Dermis microvascular lymphatic vessel endothelial cell (primary cell): ENCODE results near the gene FRMD7. TPM values are rescaled to one million over a fixed set of nuclear protein-coding genes. Genes with fewer than 3 reads are reported as not detected.
"Not testable (repeated sequence)": the region's sequence is repeated elsewhere in the genome, so short reads cannot be mapped to it uniquely, and the experiment has no call there.

ENCODE experiments used
- DNase-seq, 2 donors: peaks; one replicate each; pipeline versions ENCODE4 v3.0.0 to v3.0.0-alpha.2; 2010; ENCODE audit warnings: low read depth in 2 of 2
- total RNA-seq: library from RNA; depleted of rRNA; stranded (reverse); fragments of >200 nt; gene quantifications from 2 replicates; pipeline ENCODE4 v1.2.1, GENCODE V29; 2014

FRMD7 gene
- not detected in 2 replicates for total RNA-seq

- no peak for DNase-seq
Observed at GRCh38 chrX:132127743-132128142, at the start of gene FRMD7. TSS of gene FRMD7 (minus strand) at chrX:132128020. CDS start at chrX:132127844, 176 bp downstream.

DNA sequence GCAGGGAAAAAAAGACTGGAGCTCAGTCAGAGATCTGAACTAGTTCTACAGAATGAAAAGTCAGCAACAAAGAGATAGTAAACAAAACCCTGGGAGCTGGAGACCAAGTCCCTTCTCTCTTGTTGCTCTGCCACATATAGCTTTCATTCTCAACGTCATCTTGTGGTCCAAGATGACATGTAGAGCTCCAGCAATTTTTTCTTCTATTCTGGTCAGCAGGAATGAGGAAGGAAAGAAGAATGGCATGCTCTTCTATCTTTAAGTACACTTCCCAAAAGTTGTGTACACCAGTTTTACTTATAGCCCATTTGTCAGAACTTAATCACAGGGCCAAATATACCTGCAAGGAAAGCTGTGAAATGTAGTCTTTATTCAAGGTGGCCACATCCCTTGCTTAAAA, 45.8 kb upstream of the FRMD7 start:
- DNase-seq, result no peak

- DNase-seq, result no peak
Observed at GRCh38 chrX:132171881-132172280, 44.1 kb upstream of the FRMD7 start.

- DNase-seq, result peak in 1 of 2 donors; percentile 27
Observed at GRCh38 chrX:132171478-132171877, 43.7 kb upstream of the FRMD7 start.

DNA sequence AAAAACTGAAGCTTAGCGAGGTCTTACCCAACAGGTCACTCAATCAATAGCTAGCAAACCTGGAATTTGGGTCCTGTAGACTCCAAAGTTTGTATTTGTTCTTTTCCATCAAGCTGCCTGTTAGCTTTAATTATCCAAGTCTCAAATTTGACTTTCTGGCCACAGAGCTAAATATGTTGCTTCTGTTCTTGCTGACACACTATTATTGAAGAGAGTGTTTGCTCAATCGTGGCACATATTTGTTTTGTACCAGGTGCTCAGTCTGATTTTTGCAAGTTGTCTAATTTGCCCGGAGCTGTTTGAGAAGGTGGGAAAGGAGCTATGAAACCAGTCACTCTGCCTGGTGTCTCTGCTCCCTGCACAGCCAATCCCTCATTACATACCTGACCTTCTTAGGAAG, 41.7 kb upstream of the FRMD7 start:
- DNase-seq, result no peak

DNA sequence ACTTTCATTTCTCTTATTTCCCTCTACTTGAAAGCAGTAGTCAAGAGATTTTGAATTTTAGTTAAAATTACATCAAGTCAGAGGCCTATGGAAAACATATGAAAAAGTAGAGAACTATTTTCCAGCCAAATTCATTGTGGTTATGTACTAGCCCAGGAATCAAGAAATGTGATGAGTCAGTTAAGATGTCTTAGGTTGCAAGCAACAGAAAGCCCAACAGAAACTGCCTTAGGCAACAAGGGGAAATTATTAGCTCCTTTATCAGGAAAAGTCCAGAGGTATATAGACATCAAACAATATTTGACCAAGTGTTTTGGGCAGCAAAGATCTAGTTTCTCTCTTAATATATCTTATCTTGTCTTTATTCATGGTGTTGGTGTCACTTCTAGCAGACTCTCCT, 37.8 kb upstream of the FRMD7 start:
- DNase-seq, result no peak

- DNase-seq, result no peak
Observed at GRCh38 chrX:132165005-132165404, 37.2 kb upstream of the FRMD7 start.

GRCh38 chrX:132163094-132163493, 35.3 kb upstream of the FRMD7 start:
- not testable (repeated sequence) for DNase-seq

DNA sequence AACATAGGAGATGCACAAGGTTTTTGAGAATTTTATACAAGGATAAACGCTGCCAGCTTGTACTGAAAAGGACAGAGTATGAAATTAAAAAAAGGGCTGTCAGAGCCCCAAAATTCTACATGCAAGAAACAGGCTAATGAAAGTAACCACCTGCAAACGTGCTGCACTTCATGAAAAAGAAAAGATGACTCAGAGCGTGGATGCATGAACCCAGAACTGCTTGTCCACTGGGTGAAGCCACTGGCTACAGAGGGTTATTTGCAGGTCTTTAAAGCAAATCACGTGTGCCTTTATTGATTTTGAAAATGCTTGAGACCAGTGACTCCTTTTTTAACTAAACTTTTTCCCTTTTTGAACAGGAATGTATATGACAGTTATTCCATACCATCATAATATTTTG, 25.3 kb upstream of the FRMD7 start:
- no peak for DNase-seq

DNA sequence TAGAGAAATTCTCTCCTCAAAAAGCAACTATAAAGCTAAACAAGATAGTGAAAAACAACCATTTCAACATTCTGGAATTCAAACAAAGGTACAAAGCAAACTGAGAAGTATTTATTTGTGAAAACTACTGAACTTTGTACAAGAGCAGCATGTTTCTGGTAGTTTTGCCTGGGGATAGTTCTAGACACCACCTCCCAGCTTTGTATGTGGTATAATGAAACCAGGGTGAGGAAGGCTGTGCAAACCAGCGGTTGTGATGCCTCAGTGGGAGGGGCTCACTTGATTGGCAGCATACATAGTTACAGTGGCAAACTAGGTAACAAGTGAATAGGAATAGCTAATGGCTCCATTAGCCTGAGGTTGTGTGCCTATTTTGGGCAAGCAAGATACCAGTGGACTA, 18.6 kb upstream of the FRMD7 start:
- DNase-seq, result no peak

GRCh38 chrX:132144061-132144460, 16.2 kb upstream of the FRMD7 start:
- no peak for DNase-seq

DNA sequence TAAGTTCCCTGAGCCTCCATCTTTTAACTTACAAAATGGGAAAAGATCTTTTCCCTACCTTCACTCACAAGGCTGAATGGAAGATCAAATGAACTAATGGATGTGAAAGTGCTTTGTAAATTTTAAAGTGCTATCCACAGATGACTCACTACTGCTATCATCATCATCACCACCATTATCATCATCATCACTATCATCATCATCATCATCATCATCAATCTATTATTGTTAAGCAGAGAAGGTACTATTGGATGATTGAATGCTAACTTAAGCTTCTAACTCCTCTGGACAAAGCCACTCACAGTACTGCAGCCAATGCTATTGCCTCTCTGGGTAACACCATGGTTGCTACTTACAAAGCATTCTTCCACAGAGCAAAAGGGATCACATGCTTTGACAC, 1.9 kb downstream of the FRMD7 start:
- DNase-seq, result no peak

DNA sequence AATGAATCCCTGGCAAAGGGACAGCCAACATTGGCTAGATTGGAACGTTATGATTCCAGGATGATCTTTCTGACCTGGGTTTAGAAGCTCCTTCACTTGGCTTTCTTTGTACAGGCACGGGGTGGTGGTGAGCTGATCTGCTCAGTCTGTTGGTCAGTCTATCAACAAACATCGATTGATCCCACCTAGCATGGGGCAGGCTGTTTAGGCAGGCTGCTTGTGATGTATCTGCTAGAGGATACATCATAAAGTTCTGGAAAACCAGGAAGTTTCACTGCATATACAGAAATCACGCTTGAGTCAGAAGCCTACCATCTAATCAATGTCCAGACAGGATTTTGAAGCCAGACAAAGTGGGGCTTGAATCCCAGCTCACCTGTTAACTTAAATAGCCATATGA, 6.9 kb downstream of the FRMD7 start:
- no peak for DNase-seq

DNA sequence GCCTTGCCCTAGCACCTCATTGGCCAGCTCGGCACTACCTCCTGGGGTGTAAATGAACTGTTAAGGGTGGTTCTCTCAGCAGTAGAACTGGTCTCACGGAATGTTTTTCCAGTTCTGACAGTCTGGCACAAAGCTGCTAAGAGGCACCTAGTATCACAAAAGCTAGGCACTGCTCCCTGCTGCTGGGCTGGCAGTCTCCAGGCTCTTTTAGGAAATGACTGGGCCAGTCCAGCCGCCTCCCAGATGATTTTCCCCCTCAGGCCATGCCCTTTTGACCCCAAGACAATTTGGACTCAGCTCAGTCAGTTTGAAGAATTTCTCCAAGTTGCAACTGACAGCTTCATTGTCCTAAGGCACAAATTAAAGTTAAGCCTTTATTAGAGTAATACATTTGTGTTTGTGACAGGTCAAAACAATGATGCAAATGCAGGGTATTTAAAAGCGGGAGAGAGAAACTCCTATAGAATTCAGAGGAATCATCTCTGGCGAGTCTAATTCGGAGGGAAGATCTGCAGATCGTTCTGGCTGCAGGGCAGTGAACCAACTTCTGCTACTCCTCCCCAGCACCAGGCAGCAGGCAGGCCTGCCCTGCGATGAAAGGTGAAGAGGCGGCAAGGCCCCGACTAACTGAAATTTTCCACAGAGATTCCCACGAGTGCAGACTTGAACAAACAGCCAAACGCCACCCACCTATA, 7.9 kb downstream of the FRMD7 start:
- DNase-seq, result no peak

DNA sequence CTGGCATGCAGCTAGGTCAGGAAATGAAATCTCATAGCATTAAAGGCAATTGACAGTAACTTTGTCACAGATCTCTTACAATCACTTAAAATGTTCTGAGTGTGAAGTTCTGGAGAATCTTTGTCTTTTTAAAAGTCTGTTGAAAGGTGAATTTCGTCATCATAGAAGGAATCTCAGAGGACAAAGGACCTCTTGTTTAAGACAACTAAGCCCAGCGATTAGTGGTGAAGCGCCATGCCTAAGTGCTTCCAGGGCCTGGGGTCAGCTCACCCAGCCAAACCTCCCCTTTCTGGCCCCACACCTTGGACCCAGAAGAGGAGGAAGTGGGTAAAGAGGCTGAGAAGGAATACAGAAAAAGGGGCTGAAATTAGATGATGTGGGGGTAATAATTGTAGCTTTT, 8.5 kb downstream of the FRMD7 start:
- no peak for DNase-seq

DNA sequence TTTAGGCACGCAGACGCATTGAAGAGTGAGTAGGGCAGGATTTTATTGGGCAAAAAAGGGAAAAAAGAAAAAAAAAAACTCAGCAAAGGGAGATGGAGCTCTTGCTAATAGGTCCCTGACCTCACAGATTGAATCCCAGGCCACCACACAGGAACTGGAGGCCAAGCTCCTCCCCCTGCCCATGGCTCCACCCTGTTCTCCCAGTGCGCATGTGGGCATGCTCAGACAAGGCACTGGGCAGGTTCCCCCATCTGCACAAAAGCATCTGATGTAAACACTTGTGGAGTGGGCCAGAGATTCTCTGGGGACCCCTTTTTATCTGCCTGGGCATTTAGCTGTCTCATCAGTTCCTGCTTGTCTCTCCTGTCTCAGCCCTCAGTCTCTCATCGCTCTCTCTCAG, 9.5 kb downstream of the FRMD7 start:
- no peak for DNase-seq

- DNase-seq, result no peak
Observed at GRCh38 chrX:132115792-132116191, 12.0 kb downstream of the FRMD7 start.

DNA sequence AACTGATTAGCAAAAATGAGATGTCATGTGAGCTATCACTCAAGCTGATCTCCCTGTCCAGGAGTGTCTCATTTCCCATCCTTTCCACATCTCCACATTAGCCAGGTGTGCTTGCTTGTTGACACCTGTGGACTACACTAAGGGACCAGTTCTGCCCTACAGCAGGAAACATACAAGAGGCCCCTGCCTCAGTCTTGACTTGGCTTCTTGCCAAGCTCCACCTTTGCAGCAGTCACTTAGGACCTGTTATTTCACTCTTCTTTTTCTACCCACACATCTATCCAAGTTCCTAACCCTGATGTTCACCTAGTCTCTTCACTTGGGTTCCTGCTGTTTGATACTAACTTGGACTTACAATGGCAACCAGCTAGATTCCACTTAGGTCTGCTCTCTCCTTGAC, 13.2 kb downstream of the FRMD7 start:
- no peak for DNase-seq

- DNase-seq, result no peak
Observed at GRCh38 chrX:132107291-132107690, 20.5 kb downstream of the FRMD7 start.

DNA sequence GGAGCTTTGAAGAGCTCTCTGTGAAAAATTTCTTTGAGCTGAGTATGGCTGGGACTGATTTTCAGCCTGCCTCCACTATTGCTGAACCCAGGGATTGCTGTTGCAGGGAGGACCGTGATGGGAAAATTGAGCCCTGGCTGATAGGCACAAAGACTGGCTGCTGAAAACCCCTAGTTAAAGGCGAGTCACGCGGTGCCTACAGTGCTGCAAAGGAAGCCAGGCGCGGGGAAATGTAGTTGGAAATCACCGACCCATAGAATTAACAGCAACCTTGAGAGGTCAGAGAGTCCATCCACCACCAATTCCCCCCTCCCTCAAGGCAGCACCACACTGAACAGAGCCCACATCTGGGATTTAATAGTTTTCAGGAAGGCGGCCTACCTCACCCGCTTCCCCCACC, 26.0 kb downstream of the FRMD7 start:
- no peak for DNase-seq

DNA sequence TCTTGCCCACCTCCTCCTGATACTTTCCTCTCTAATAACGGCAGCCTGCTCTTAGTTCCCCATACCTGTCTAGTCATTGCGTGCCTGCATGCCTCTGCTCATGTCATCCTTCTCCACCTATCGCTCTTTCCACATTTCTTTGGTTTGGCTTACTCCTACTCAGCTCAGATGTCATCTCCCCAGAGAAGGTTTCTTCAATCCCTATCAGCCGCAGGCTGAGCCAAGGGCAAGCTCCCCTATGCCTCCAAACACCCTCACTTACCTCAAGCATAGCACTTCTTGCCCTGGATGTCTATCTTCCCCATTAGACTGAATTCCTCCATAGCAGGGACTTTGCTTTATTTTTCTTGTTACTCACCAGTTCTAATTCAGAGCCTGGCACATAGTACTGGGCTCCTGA, 26.6 kb downstream of the FRMD7 start:
- DNase-seq, result no peak

GRCh38 chrX:132098704-132099103, 29.1 kb downstream of the FRMD7 start:
- not testable (repeated sequence) for DNase-seq

DNA sequence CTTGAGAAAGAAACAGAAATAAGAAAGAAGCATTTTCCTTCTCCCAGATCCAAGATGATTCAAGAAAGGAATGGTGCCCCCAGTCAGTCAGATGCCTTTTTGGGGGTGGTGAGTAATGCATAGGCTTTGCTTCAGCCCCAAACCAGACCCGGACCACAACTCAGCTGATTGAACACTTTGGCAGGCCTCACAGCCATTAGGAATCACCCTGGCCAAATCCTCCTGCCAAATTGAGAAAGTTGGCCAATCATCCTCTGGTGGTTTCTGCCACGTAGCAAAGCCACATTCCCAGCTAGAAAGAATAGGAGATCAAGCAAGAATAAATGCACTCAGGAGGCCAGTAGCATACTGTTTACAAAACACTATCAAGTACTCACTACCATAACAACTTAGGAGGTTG, 33.7 kb downstream of the FRMD7 start:
- DNase-seq, result no peak

GRCh38 chrX:132093239-132093860, 34.5 kb downstream of the FRMD7 start:
- DNase-seq, result no peak
